IPS DF 4.7 (cell line): ENCODE data around the gene PMM2.
A peak's percentile ranks its signal among the peaks of the same experiment; 100 is the strongest.
"Not testable (repeated sequence)": the region's sequence is repeated elsewhere in the genome, so short reads cannot be mapped to it uniquely, and the experiment has no call there.

Experiments used
- DNase-seq: peaks from one replicate; pipeline ENCODE4 v3.0.0-alpha.2; 2013; ENCODE audit warnings: low spot score; ENCODE audit errors: extremely low read depth

The PMM2 gene

GRCh38 chr16:8818504-8819270, 21.0 kb downstream of the PMM2 start:
- no peak for DNase-seq

- DNase-seq = no peak
These were observed 21.9 kb downstream of the PMM2 start for GRCh38 chr16:8819411-8820034.

- no peak for DNase-seq
These were observed 24.8 kb downstream of the PMM2 start for GRCh38 chr16:8822403-8822802.

GRCh38 chr16:8826278-8826879, 28.7 kb downstream of the PMM2 start:
- DNase-seq = no peak

- DNase-seq = no peak
These were observed 31.0 kb downstream of the PMM2 start for GRCh38 chr16:8828541-8829165.

GRCh38 chr16:8831450-8831849, 33.8 kb downstream of the PMM2 start:
- no peak for DNase-seq

GRCh38 chr16:8831871-8832716, 34.5 kb downstream of the PMM2 start:
- peak; percentile 91 for DNase-seq

- DNase-seq = no peak
These were observed 35.1 kb downstream of the PMM2 start for GRCh38 chr16:8832717-8833105.

GRCh38 chr16:8836797-8837196, 39.2 kb downstream of the PMM2 start:
- DNase-seq = not testable (repeated sequence)

GRCh38 chr16:8837594-8837993, 40.0 kb downstream of the PMM2 start:
- DNase-seq = not testable (repeated sequence)

GRCh38 chr16:8842016-8842415, 44.4 kb downstream of the PMM2 start:
- not testable (repeated sequence) for DNase-seq

- DNase-seq = not testable (repeated sequence)
These were observed 45.7 kb downstream of the PMM2 start for GRCh38 chr16:8843296-8843695.

GRCh38 chr16:8845699-8846298, 48.2 kb downstream of the PMM2 start:
- no peak for DNase-seq

- no peak for DNase-seq
These were observed 48.8 kb downstream of the PMM2 start for GRCh38 chr16:8846401-8846932.

GRCh38 chr16:8847145-8847544, 49.5 kb downstream of the PMM2 start:
- no peak for DNase-seq

GRCh38 chr16:8847623-8848022, 50.0 kb downstream of the PMM2 start:
- no peak for DNase-seq

GRCh38 chr16:8848231-8848938, 50.7 kb downstream of the PMM2 start:
- DNase-seq = no peak

- no peak for DNase-seq
These were observed 51.3 kb downstream of the PMM2 start for GRCh38 chr16:8848939-8849391.

GRCh38 chr16:8849411-8850011, 51.9 kb downstream of the PMM2 start:
- no peak for DNase-seq
